ENCODE data around the gene LRIG2. TPM values are rescaled to one million over a fixed set of nuclear protein-coding genes. Genes with fewer than 3 reads are reported as not detected.

LRIG2 gene
- total and polyA plus RNA-seq, 9 of the 15 experiments (the other 6 are each of a cell fraction or from before 2014, with no cell fraction given), result 1.8 to 28.1 (median 11.5) TPM

GRCh38 chr1:113040041-113040440, 33.0 kb upstream of the LRIG2 start (continued):
- TF ChIP-seq ID3 (CRISPR knock-in tag; IDR thresholded peaks at IDR 0.05) (no peak), ID3 (tag; IDR thresholded peaks at IDR 0.05) (no peak), SLC30A9 (CRISPR knock-in tag; IDR thresholded peaks at IDR 0.05) (no peak), ZBTB11 (CRISPR knock-in tag; IDR thresholded peaks at IDR 0.05) (peak in 1 of 3 experiments; percentile 86; a peak in 2 of 6 replicates), POLR2G (IDR thresholded peaks at IDR 0.05; ENCODE audit: low read depth, low read length) (no peak), AFF1 (IDR thresholded peaks at IDR 0.05; ENCODE audit: low read depth in 1 of 2, partially characterized antibody in 2 of 2) (peak in 1 of 2 experiments; percentile 79), RAD21 (CRISPR knock-in tag; conservative IDR thresholded peaks at IDR 0.05 in 1 of 2, IDR thresholded peaks at IDR 0.05 in 1 of 2) (peak; percentile 5 to 16; a peak in 1 of 4 replicates), EP300 (IDR thresholded peaks at IDR 0.05; ENCODE audit: low read length) (peak; percentile 97), SUPT5H (IDR thresholded peaks at IDR 0.05) (no peak), BCLAF1 (IDR thresholded peaks at IDR 0.05; ENCODE audit: borderline replicate concordance in 1 of 2, control insufficient read depth in 1 of 2, low read depth in 2 of 2, low read length in 1 of 2) (no peak), KLF16 (IDR thresholded peaks at IDR 0.05) (peak; percentile 98), KHSRP (IDR thresholded peaks at IDR 0.05) (peak; percentile 64; the same call in 1 of the 2 replicates), PHB2 (IDR thresholded peaks at IDR 0.05; ENCODE audit: low read depth) (peak; percentile 90), NFATC3 (IDR thresholded peaks at IDR 0.05) (no peak), NCOR1 (IDR thresholded peaks at IDR 0.05) (peak; percentile 97), HNRNPH1 (optimal IDR thresholded peaks at IDR 0.05; ENCODE audit: low read depth, low read length) (no peak)
